ENCODE measurements around the gene C2orf78. TPM values are rescaled to one million over a fixed set of nuclear protein-coding genes. Genes with fewer than 3 reads are reported as not detected.
"Not testable (repeated sequence)": the region's sequence is repeated elsewhere in the genome, so short reads cannot be mapped to it uniquely, and the experiment has no call there.

C2orf78 gene
- polyA plus RNA-seq, 3 donors from 2014 or later = not detected

GRCh38 chr2:73762571-73762970 is 21.4 kb upstream of the C2orf78 start:
- Mint-ChIP-seq H3K27me3 (ENCODE audit: low read depth in 3 of 3) (peaks cover 0 to 1% (median 0%) of the 10 kb centered on the region in 3 donors), H3K4me3 (no peak overlapping the region), H3K27ac (no peak overlapping the region), H3K36me3 (peaks cover 16 to 55% (median 18%) of the 10 kb centered on the region in 3 donors), H3K9me3 (no peaks in the 10 kb centered on the region), H3K4me1 (peaks cover 2 to 3% of the 10 kb centered on the region in 2 donors)
- DNase-seq = no peak

GRCh38 chr2:73764945-73765344 is 19.0 kb upstream of the C2orf78 start:
- Mint-ChIP-seq H3K27ac (peak overlapping the region in 1 of 6 donors; percentile 42), H3K9me3 (no peaks in the 10 kb centered on the region), H3K36me3 (peaks cover 24 to 58% (median 31%) of the 10 kb centered on the region in 3 donors), H3K4me3 (no peak overlapping the region), H3K27me3 (ENCODE audit: low read depth in 3 of 3) (peaks cover 0 to 1% (median 0%) of the 10 kb centered on the region in 3 donors), H3K4me1 (peaks cover 11 to 19% of the 10 kb centered on the region in 2 donors)
- no peak for DNase-seq

- peaks cover 29 to 58% (median 37%) of the 10 kb centered on the region in 3 donors for H3K36me3 Mint-ChIP-seq
- H3K4me1 Mint-ChIP-seq = peaks cover 11 to 29% of the 10 kb centered on the region in 2 donors
- H3K4me3 Mint-ChIP-seq = no peak overlapping the region
Observed at GRCh38 chr2:73766349-73766748, 17.6 kb upstream of the C2orf78 start.

GRCh38 chr2:73766994-73767393 is 17.0 kb upstream of the C2orf78 start:
- no peak for DNase-seq
- peaks cover 0 to 1% (median 0%) of the 10 kb centered on the region in 3 donors for H3K27me3 Mint-ChIP-seq (ENCODE audit: low read depth in 3 of 3)
- H3K4me3 Mint-ChIP-seq = no peak overlapping the region
- H3K27ac Mint-ChIP-seq = no peak overlapping the region
- peaks cover 11 to 31% of the 10 kb centered on the region in 2 donors for H3K4me1 Mint-ChIP-seq
- H3K36me3 Mint-ChIP-seq = peaks cover 29 to 57% (median 37%) of the 10 kb centered on the region in 3 donors
- H3K9me3 Mint-ChIP-seq = no peaks in the 10 kb centered on the region

More at GRCh38 chr2:73766349-73766748, 17.6 kb upstream of the C2orf78 start:
- no peak for DNase-seq
- H3K27me3 Mint-ChIP-seq (ENCODE audit: low read depth in 3 of 3) = peaks cover 0 to 1% (median 0%) of the 10 kb centered on the region in 3 donors
- H3K27ac Mint-ChIP-seq = no peak overlapping the region
- H3K9me3 Mint-ChIP-seq = no peaks in the 10 kb centered on the region

GRCh38 chr2:73770725-73771124 is 13.3 kb upstream of the C2orf78 start:
- H3K4me1 Mint-ChIP-seq = peaks cover 11 to 59% of the 10 kb centered on the region in 2 donors
- peaks cover 37 to 63% (median 46%) of the 10 kb centered on the region in 3 donors for H3K36me3 Mint-ChIP-seq
- no peaks in the 10 kb centered on the region for H3K9me3 Mint-ChIP-seq
- no peak for DNase-seq
- no peaks in the 10 kb centered on the region for H3K27me3 Mint-ChIP-seq (ENCODE audit: low read depth in 3 of 3)
- peak overlapping the region in 1 of 6 donors; percentile 15 for H3K27ac Mint-ChIP-seq
- no peak overlapping the region for H3K4me3 Mint-ChIP-seq

- Mint-ChIP-seq H3K27ac (no peak overlapping the region), H3K9me3 (no peaks in the 10 kb centered on the region), H3K36me3 (peaks cover 37 to 69% (median 43%) of the 10 kb centered on the region in 3 donors), H3K4me3 (no peak overlapping the region), H3K4me1 (peaks cover 18 to 74% of the 10 kb centered on the region in 2 donors), H3K27me3 (ENCODE audit: low read depth in 3 of 3) (no peaks in the 10 kb centered on the region)
- DNase-seq = no peak
Observed at GRCh38 chr2:73772819-73773218, 11.2 kb upstream of the C2orf78 start.

DNA sequence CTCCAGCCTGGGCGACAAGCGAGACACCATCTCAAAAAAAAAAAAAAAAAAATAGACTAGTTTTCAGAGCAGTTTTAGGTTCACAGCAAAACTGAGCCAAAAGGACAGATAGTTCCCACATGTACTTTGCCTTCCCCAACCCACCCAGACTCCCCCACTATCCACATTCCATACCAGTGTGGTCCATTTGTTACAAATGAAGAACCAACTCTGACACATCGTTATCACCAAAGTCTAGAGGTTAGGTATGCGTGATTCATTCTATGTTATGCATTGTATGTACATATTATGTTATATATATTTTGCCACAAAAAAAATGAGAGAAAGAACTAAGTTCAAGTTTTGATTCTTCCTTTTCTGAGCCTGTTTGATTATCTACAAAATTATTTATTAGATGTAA is 7.6 kb upstream of the C2orf78 start:
- no peak overlapping the region for H3K4me3 Mint-ChIP-seq
- H3K27me3 Mint-ChIP-seq (ENCODE audit: low read depth in 3 of 3) = peaks cover 0 to 2% (median 0%) of the 10 kb centered on the region in 3 donors
- no peaks in the 10 kb centered on the region for H3K9me3 Mint-ChIP-seq
- DNase-seq = no peak
- H3K36me3 Mint-ChIP-seq = peaks cover 22 to 46% (median 25%) of the 10 kb centered on the region in 3 donors
- no peak overlapping the region for H3K27ac Mint-ChIP-seq
- peaks cover 30 to 76% of the 10 kb centered on the region in 2 donors for H3K4me1 Mint-ChIP-seq

DNA sequence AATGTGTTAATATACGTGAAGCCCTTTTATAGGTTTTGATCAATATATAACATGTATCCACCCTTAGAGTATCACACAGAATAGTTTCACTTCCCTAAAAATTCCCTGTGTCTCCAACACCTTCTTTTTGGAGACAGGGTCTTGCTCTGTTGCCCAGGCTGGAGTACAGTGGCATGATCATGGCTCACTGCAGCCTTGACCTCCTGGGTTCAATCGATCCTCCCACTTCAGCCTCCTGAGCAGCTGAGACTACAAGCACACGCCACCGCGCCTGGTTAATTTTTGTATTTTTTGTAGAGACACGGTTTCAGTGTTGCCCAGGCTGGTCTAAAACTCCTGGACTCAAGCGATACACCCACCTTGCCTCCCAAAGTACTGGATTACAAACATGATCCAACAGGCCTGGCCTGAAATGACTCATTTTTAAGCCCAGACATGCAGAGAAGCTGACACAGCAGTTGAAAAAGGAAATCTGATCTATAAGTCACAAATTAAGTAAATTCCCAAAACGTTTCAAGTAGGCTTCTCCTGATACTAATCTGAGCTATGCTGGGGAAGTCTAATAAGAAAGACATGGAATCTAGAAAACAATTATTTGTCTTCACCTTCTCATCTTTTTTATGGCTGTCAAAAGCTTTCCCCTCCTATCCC is 7.0 kb upstream of the C2orf78 start:
- no peak overlapping the region for H3K4me3 Mint-ChIP-seq
- peaks cover 0 to 2% (median 0%) of the 10 kb centered on the region in 3 donors for H3K27me3 Mint-ChIP-seq (ENCODE audit: low read depth in 3 of 3)
- peak overlapping the region in 3 of 6 donors; percentile 60 to 71 (median 61) for H3K27ac Mint-ChIP-seq
- DNase-seq = no peak
- no peaks in the 10 kb centered on the region for H3K9me3 Mint-ChIP-seq
- H3K4me1 Mint-ChIP-seq = peaks cover 30 to 74% of the 10 kb centered on the region in 2 donors
- peaks cover 22 to 44% (median 24%) of the 10 kb centered on the region in 3 donors for H3K36me3 Mint-ChIP-seq

- peak overlapping the region; percentile 94 to 99 (median 97) for H3K27ac Mint-ChIP-seq
- peaks cover 15 to 28% (median 17%) of the 10 kb centered on the region in 3 donors for H3K36me3 Mint-ChIP-seq
- H3K27me3 Mint-ChIP-seq (ENCODE audit: low read depth in 3 of 3); DNase-seq; H3K9me3 Mint-ChIP-seq: not testable (repeated sequence)
- peaks cover 30 to 60% of the 10 kb centered on the region in 2 donors for H3K4me1 Mint-ChIP-seq
- H3K4me3 Mint-ChIP-seq = peak overlapping the region; percentile 97 to 99 (median 99)
Observed at GRCh38 chr2:73778867-73779466, 5.0 kb upstream of the C2orf78 start.

DNA sequence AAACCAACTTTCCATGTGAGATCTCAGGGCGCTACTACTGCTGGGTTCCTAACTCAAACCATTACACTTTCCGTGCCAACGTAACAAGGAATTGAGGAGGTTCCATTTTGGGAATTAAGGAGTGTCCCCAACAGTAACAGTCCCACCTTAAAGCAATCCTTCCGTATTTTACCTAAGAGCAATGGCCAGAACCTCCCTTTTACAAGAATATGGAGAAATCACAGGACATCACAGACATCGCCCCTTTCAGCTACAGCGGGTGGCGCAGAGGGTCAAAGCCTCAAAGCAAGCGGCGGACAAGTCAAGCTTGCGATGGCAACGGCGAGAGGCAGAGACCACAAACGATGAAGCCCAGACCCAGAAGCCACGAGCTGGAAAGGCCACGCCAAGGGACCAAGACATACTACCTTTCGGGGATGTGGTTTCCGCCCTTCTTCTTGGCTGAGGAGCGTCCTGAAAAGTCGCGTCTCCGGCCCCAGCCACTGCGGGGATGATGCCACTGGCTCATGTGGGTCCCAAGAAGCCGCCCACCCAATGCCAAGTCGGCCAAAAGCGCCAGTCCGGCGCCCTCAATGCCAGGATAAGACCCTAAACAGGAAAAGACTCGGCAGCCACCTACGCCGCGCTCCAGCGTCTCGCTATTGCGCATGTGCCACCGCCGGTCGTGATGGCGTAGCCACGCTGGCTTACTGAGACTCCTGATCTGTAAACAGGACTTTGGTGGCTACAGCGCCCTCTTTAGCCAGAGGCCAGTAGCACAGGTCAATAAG is 4.3 kb upstream of the C2orf78 start, which contains the start of gene DUSP11:
Gene DUSP11 (minus strand): TSS at position 637 of the 770 bp plus-strand sequence. CDS start 129 bp downstream, at position 508.
- H3K27ac Mint-ChIP-seq = peak within 1 kb of the TSS; percentile 94 to 99 (median 97)
- H3K9me3 Mint-ChIP-seq = no peaks in the 10 kb centered on the region
- DNase-seq = peak; percentile 92 to 95 (median 93)
- peak within 1 kb of the TSS; percentile 97 to 99 (median 99) for H3K4me3 Mint-ChIP-seq
- H3K4me1 Mint-ChIP-seq = peaks cover 30 to 53% of the 10 kb centered on the region in 2 donors
- peaks cover 10 to 21% (median 10%) of the 10 kb centered on the region in 3 donors for H3K36me3 Mint-ChIP-seq
- H3K27me3 Mint-ChIP-seq (ENCODE audit: low read depth in 3 of 3) = peaks cover 0 to 4% (median 2%) of the 10 kb centered on the region in 3 donors

GRCh38 chr2:73780237-73780582 is 3.8 kb upstream of the C2orf78 start:
- peaks cover 7 to 17% (median 8%) of the 10 kb centered on the region in 3 donors for H3K36me3 Mint-ChIP-seq
- H3K4me1 Mint-ChIP-seq = peaks cover 30 to 49% of the 10 kb centered on the region in 2 donors
- peak overlapping the region; percentile 94 to 99 (median 97) for H3K27ac Mint-ChIP-seq
- DNase-seq = no peak
- peak overlapping the region; percentile 97 to 99 (median 99) for H3K4me3 Mint-ChIP-seq
- peaks cover 0 to 4% (median 2%) of the 10 kb centered on the region in 3 donors for H3K27me3 Mint-ChIP-seq (ENCODE audit: low read depth in 3 of 3)
- H3K9me3 Mint-ChIP-seq = no peaks in the 10 kb centered on the region

DNA sequence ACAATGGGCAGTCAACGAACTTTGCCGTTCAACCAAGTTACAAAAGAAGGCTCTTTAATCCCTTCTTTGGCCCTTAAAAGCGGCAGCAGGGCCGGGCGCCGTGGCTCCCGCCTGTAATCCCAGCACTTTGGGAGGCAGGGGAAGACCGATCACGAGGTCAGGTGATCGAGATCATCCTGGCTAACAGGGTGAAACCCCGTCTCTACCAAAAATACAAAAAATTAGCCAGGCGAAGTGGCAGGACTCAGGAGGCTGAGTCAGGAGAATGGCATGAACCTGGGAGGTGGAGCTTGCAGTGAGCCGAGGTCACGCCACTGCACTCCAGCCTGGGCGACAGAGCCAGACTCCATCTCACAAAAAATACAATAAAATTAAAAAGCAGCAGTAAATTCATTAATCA is 581 bp upstream of the C2orf78 start:
- H3K4me1 Mint-ChIP-seq = peaks cover 15 to 21% of the 10 kb centered on the region in 2 donors
- H3K9me3 Mint-ChIP-seq; H3K4me3 Mint-ChIP-seq; DNase-seq; H3K36me3 Mint-ChIP-seq; H3K27ac Mint-ChIP-seq; H3K27me3 Mint-ChIP-seq (ENCODE audit: low read depth in 3 of 3): not testable (repeated sequence)

DNA sequence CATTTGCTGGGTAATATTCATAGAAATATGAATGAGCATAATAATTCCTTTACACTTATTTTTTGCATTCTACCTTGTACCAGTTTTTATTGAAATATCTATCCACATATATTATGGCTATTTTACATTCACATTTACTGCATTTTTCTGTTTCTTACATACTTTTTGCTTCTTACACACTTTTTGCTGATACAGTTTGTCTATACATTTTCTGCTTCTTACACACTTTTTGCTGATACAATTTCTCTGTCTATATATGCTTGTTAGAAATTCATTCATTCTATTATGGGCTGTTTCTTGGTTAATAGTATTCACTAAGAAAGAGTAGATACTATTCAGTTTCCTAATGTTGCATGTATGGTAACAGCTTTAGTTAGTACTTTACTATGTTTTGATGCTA is 27.9 kb downstream of the C2orf78 start:
- H3K27me3 Mint-ChIP-seq (ENCODE audit: low read depth in 3 of 3) = peaks cover 0 to 6% (median 3%) of the 10 kb centered on the region in 3 donors
- DNase-seq = no peak

More for the DNA sequence above, 27.9 kb downstream of the C2orf78 start:
- Mint-ChIP-seq H3K4me1 (no peaks in the 10 kb centered on the region), H3K36me3 (no peaks in the 10 kb centered on the region), H3K9me3 (no peaks in the 10 kb centered on the region), H3K4me3 (no peak overlapping the region), H3K27ac (no peak overlapping the region)
